ENCODE data around the gene EXOC4. TPM values are rescaled to one million over a fixed set of nuclear protein-coding genes. Genes with fewer than 3 reads are reported as not detected.

EXOC4 gene
- total RNA-seq, 1 experiment from 2014 or later, result 75.8 TPM

DNA sequence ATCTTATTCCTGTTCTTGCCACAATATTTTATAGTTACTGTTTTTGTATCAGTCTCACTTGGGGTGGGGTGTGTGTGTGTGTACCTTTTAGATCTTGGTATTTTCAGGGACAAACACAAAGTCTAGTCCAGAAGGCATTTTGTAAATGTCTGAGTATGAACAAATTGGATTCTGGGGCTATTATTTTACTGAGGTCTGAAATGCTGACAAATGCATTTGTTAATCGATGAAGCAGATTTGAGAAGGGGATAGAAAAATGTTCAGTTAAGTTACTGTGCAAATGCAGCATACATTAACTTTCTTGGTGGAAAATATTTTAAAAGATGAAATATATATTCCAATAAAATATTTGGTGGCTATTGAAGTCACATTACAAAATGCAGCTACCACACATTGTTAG, 267.4 kb downstream of the EXOC4 start:
- Mint-ChIP-seq H3K27ac (no peak overlapping the region), H3K4me3 (no peak overlapping the region), H3K9me3 (peaks cover 0 to 7% of the 10 kb centered on the region in 2 experiments; a peak in 3 of 5 replicates), H3K27me3 (ENCODE audit: low read depth) (no peaks in the 10 kb centered on the region), H3K4me1 (peaks cover 9 to 14% of the 10 kb centered on the region in 2 experiments), H3K36me3 (ENCODE audit: insufficient read depth in 1 of 3, low read depth in 3 of 3) (peaks cover 2 to 12% (median 12%) of the 10 kb centered on the region in 3 experiments; a peak in 5 of 7 replicates)
- Histone ChIP-seq H4K8ac (replicated peaks; ENCODE audit: insufficient read length, low read depth, low read length) (no peak overlapping the region), H3K23me2 (ENCODE audit: insufficient read length, low read depth, low read length, poor library complexity, severe bottlenecking) (no peaks in the 10 kb centered on the region), H3K4me1 (ENCODE audit: insufficient read depth, low read length) (no peaks in the 10 kb centered on the region), H3K27ac (ENCODE audit: insufficient read length, low read depth, low read length) (no peak overlapping the region), H3K18ac (ENCODE audit: insufficient read length, low read depth, low read length) (no peak overlapping the region), H3K23ac (ENCODE audit: insufficient read length, low read depth, low read length) (no peak overlapping the region), H4K20me1 (ENCODE audit: control insufficient read depth, insufficient read depth, insufficient read length) (no peaks in the 10 kb centered on the region), H2BK15ac (ENCODE audit: low read depth, low read length) (no peak overlapping the region), H3K9me3 (ENCODE audit: control insufficient read depth, low read depth, low read length) (no peaks in the 10 kb centered on the region), H2BK120ac (ENCODE audit: low read depth, low read length, poor library complexity, severe bottlenecking) (no peak overlapping the region), H3K14ac (ENCODE audit: insufficient read depth, low read length) (no peak overlapping the region), H2BK20ac (ENCODE audit: low read depth, low read length, poor library complexity, severe bottlenecking) (no peak overlapping the region), H3K27me3 (ENCODE audit: insufficient read depth, low read length) (no peaks in the 10 kb centered on the region), H3K4me2 (ENCODE audit: insufficient read depth, insufficient read length, low read length) (no peak overlapping the region), H3K56ac (ENCODE audit: insufficient read length, low read depth, low read length) (no peak overlapping the region), H3K4ac (ENCODE audit: low read depth, low read length) (no peak overlapping the region), H2BK12ac (ENCODE audit: insufficient read length, low read depth, low read length) (no peak overlapping the region), H3T11ph (ENCODE audit: low read length) (no peak overlapping the region), H3K9ac (ENCODE audit: extremely low read depth, insufficient read length, low read length) (no peak overlapping the region), H2AFZ (ENCODE audit: low read length) (no peak overlapping the region), H3K79me2 (ENCODE audit: insufficient read depth, low read length) (no peaks in the 10 kb centered on the region), H3K79me1 (ENCODE audit: insufficient read depth, low read depth, low read length, poor library complexity, severe bottlenecking) (no peaks in the 10 kb centered on the region), H2AK5ac (ENCODE audit: insufficient read length, low read length) (no peak overlapping the region), H4K91ac (ENCODE audit: insufficient read length, low read depth, low read length) (no peak overlapping the region), H2BK5ac (ENCODE audit: insufficient read length, low read length) (no peak overlapping the region), H4K5ac (ENCODE audit: insufficient read length, low read depth, low read length) (no peak overlapping the region)
- TF ChIP-seq CTCF (conservative IDR thresholded peaks at IDR 0.05), result no peak
- DNase-seq, result no peak
- no CpG with 5 or more reads among the region's 1 CpG for WGBS (ENCODE audit: extremely low coverage, insufficient read length, low lambda C conversion rate)
